NCI-H526 treated with DMSO at 0.1 percent for 48 hours (cell line): Measurements from ENCODE around the gene TSPEAR.
"Not testable (repeated sequence)": the region's sequence is repeated elsewhere in the genome, so short reads cannot be mapped to it uniquely, and the experiment has no call there.

Experiments
- DNase-seq: peaks from one replicate; lab custom pipeline; 2025; lab: John Stamatoyannopoulos, UW

Gene TSPEAR

GRCh38 chr21:44702111-44702972 is 9.0 kb downstream of the TSPEAR start:
- no peak for DNase-seq

DNA sequence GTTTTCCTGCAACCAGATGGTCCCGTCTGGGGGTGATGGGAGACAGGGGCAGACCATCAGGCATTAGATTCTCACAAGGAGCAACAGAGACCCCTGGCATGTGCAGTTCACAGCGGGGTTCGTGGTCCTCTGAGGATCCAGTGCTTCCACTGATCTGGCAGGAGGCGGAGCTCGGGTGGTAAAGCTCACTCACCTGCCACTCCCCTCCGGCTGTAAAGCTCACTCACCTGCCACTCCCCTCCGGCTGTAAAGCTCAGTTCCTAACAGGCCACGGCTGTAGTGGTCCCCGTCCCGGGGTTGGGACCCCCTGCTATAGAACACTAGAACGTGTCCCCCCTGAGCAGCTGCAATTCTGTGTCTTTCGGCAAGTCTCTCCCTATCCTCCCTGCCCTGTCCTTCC is 9.8 kb downstream of the TSPEAR start:
- DNase-seq = no peak

- DNase-seq = no peak
Observed at GRCh38 chr21:44701023-44701400, 10.4 kb downstream of the TSPEAR start.

GRCh38 chr21:44700101-44701022 is 11.0 kb downstream of the TSPEAR start:
- DNase-seq = no peak

DNA sequence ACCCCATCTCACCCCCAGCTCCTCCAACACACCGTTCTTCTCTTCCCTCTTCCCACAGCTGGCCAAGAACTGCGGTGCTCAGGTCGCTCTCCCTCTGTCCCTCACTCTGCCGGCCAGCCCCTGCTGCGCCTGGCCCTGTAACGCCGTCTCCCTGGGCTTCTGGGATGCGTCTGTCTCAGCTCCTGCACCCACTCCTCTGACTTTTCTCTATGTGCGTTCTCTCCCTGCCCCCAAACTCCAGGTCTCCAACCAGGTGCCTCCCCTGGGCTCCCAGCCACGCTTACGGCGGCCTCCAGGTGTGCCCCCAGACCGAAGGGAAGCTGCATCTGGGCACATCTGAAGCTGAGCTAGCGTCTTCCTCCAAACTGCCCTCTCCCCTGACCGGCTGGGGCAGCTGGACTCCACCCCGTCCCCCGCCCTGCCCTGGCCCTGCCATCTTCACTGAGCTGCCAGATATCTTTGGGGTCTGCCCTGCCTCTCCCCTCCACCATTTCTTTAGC is 11.8 kb downstream of the TSPEAR start:
- no peak for DNase-seq

GRCh38 chr21:44697811-44698734 is 13.3 kb downstream of the TSPEAR start:
- no peak for DNase-seq

DNA sequence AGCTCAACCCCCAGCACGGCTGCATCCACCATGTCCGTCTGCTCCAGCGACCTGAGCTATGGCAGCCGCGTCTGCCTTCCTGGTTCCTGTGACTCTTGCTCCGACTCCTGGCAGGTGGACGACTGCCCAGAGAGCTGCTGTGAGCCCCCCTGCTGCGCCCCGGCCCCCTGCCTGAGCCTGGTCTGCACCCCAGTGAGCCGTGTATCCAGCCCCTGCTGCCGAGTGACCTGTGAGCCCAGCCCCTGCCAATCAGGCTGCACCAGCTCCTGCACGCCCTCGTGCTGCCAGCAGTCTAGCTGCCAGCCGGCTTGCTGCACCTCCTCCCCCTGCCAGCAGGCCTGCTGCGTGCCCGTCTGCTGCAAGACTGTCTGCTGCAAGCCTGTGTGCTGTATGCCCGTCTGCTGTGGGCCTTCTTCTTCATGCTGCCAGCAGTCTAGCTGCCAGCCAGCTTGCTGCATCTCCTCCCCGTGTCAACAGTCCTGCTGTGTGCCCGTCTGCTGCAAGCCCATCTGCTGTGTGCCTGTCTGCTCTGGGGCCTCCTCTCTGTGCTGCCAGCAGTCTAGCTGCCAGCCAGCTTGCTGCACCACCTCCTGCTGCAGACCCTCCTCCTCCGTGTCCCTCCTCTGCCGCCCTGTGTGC is 14.1 kb downstream of the TSPEAR start, which contains the start of gene KRTAP10-12:
TSS of gene KRTAP10-12 (plus strand) at position 1 of the 639 bp plus-strand sequence. CDS start at position 31, 30 bp downstream.
- not testable (repeated sequence) for DNase-seq

DNA sequence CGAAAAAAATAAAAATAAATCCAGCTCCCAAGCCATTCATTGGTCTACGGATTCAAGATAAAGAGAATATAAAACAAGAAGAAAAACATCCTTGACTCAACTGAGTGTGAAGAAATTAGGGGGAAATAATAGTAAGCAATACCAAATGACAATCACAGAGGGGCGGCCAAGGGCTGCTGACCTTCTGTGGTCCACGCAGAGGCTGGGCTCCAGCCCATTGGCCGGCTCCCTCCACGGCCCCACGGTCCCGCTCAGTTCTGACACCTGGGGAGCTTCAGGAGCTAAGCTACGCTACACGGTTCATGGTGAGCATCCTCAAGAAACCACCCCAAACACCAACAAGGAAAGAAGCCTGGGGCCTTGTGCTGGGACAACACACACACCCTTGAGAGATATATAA is 14.8 kb downstream of the TSPEAR start:
- DNase-seq = no peak

- no peak for DNase-seq
Observed at GRCh38 chr21:44695641-44696040, 15.7 kb downstream of the TSPEAR start.

GRCh38 chr21:44695184-44695583 is 16.2 kb downstream of the TSPEAR start:
- DNase-seq = no peak

- DNase-seq = no peak
Observed at GRCh38 chr21:44694776-44695175, 16.6 kb downstream of the TSPEAR start.

DNA sequence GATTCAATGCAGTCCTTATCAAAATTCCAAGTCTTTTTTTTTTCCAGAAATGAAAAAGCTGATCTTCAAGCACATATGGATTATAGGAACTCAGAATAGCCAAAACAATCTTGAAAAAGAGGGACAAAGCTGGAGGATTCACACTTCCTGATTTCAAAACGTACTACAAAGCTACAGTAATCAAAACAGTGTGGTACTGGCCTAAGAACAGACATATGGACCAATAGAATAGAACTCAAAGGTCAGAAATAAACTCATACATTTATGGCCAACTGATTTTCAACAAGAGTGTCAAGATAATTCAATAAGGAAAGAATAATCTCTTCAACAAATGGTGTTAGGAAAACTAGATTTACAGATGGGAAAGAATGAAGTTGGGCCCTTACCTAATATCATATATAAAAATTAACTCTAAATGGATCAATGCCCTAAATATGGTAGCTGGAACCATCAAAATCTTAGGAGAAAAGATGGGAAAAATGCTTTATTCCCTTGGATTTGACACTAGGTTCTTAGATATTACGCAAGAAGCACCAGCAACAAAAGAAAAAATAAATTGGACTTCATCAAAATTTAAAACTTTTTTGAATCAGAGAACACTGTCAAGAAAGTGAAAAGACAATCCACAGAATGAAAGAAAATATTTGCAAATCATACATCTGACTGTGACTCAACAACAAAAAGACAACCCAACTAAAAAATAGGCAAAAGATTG is 18.4 kb downstream of the TSPEAR start:
- no peak for DNase-seq

DNA sequence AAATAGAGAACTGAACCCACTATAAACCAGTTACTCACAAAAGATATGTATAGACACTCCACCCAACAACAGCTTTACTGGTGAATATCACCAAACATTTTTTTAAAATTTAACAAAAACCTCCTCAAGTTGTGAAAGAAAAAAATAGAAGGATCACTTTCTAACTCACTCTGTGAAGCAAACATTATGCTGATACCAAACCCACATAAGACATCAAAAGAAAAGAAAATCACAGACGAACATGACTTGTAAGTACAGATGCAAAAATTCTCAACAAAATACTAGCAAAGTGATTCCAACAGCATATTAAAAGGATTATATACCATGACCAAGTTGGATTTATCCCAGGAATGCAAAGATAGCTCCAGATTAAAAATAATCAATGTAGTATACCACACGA is 19.7 kb downstream of the TSPEAR start:
- DNase-seq = no peak

GRCh38 chr21:44689740-44690139 is 21.6 kb downstream of the TSPEAR start:
- not testable (repeated sequence) for DNase-seq

DNA sequence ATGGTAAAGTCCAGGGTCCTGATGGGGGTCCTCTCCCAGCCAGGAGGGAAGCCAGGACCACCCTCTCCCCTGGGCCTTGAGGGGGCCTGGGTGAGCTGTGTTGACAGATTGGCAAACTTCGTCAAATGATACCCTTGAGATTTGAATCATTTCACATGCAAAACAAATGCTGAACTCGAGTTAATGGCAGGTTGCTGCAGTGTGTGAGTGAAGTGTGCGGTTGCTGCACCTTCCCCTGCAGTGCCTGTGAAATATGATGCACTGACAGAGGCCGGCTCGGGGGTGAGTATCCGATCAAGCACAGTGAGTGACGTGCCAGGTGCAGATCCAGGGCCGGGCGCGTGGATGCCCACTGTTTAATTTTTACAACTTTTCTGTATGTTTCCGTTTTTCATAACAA is 23.7 kb downstream of the TSPEAR start:
- peak; percentile 10 for DNase-seq

DNA sequence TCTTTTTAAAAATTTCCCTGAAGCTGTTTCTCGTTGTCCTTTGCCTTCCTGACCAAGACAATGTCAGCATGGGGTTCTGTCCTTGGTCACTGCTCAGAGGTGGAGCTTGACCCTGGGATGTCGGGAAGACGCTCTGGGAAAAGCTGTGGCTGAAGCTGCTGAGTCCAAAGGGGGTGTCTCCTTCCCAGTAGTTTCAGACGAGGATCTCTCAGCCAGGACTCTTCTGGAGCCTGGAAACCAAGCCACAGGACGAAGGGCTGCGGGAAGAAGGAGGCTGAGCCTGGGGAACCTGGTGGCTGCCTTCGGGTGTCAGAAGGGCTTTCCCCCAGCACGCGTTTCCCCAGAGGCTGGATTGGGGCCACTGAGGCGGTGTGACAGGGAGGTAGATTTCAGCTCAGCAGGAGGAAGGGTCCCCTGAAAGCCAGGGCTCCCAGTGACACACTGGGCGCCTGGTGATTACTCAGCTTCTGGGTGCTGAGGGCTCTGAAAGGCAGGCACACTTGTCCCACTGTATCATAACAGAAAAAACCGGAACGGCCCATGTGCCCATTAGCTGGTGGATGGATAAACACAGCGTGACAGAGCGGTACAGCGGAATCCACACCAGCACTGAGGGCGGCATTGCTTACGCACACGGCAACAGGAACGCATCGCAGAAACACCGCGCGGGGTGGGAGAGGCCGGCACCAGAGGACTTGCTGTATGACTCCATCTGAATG is 24.4 kb downstream of the TSPEAR start:
- DNase-seq = no peak

DNA sequence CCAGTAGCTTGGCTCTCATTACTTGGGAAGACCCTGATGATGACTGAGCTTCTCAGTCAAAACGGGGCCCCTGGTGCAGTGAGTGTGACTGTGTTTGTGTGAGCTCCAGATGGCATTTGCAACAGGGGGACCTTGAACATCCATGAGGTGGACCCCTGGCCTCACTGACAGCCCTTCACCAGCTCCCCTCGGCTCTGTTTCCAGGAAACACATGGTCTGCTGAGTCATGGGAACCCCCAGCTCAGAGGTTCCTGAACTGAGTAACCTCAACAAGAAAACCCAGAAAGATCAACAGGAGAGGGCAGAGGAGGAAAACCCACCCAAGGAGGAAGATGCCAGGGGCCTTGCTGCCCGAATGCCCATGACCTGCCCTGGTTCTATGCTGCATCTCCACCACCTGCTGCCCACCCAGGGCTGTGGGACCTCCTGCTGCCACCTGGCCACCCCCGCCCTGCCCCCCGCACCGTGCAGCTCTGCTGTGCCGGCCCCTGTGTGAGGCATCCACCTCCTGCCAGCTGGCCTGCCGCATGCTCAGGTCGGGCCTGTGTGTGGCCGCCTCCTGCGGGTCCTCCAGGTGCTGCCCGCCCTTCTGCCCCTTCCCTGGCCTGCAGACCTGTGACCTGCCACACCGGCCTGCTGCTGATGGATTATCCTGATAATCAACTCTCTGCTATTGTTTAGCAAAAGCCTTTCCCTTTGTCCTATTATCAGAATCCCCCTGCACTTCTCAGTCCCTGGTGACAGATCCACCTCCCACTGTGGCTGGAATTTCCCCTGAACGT is 25.2 kb downstream of the TSPEAR start:
- no peak for DNase-seq

DNA sequence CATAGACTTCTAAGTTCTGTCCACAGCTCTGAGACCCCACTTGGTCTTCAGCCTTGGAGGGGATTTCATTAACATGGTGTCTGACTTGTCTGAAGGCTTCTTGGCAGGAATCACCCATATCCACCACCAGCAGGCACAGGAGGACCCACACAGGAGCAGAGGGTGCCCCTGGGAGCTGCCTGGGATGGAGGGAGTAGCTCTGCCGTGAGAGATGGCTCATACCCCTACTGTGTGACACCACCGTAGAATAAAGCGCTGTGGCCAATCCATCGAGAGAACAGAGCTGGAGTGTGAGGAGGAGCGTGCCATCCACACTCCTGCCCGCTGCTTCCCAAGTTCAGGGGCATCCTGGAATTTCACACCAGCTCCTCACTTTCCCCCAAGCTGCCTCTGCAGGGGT is 26.3 kb downstream of the TSPEAR start:
- not testable (repeated sequence) for DNase-seq

DNA sequence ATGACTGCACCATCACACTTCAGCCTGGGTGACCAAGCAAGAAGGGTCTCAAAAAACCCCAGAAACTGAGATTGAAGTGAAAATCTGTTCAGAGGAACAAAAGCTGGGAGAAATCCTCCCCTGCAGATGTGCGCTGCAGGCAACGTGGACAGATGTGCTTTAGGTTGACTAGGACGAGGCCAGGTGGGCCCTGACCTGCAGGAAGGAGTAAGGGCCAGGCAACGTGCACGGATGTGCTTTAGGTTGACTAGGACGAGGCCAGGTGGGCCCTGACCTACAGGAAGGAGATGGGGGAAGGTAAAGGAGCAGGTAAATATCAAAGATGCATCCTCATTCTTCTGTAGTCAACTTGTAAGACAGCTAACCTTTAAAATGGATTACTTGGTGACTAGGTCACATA is 26.9 kb downstream of the TSPEAR start:
- DNase-seq = no peak
